GM19372 (cell line): ENCODE data around the gene SLC8A1.

Experiments
- ATAC-seq: cut with Tn5 transposase; IDR thresholded peaks from one replicate; pipeline ENCODE4 v1.9.1; 2021; ENCODE audit warnings: mild to moderate bottlenecking, low read depth, moderate library complexity; ENCODE audit not compliant: unreplicated experiment

Gene SLC8A1

DNA sequence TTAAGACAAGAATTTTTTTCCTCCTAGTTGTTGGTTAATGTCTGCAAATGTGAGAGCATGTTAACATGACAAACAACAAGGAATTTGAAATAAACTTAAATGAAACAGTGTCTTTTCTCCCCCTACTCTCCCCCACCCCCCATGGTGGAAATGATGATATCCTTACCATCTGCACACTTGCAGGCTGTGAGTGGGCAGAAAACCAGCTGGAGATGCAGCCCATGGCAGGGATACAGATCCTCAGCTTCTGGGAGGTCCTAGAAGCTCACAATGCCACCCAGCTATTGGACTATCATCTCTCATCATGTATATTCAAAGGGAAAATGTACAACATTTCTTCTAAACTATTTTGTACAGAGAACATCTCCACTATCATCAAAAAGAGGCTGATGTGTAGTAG lies 196.8 kb downstream of the SLC8A1 start:
- no peak for ATAC-seq

DNA sequence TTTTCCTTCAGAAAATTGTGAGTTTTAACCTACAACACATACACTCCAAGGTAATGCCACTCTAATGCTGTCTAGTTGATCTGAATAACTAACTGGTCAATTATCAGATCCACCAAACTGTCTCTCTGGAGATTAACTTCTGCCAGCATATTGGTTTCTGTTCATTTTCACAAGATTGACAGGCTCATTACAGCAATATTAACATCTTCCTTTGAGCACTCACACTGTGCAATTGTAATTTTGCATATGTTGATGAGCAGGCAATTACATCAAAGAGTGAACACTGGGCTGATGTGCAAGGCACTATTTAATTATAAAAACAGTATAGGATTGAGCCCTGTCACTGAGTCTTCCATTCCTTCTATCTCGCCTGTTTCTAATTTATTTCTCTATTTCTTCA lies 197.3 kb downstream of the SLC8A1 start:
- ATAC-seq: no peak

DNA sequence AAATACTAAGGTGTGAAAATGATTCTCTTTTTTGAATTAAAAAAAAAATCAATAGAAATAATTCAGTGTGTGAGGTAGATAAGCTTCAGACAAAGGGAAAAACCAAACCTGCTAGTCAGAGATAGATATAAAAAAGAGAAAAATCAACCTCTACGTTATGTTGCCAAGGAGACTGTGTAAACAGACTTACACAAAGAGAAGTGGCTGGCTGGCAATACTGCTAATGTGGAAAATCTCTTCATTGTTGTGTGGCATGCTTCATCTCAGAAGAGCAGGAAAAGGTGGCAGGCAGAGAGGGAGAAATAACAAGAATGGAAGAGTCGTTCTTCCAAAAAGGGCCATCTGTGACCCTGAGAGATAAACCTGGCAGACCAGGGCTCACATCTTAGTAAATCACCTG lies 200.8 kb downstream of the SLC8A1 start:
- no peak for ATAC-seq

DNA sequence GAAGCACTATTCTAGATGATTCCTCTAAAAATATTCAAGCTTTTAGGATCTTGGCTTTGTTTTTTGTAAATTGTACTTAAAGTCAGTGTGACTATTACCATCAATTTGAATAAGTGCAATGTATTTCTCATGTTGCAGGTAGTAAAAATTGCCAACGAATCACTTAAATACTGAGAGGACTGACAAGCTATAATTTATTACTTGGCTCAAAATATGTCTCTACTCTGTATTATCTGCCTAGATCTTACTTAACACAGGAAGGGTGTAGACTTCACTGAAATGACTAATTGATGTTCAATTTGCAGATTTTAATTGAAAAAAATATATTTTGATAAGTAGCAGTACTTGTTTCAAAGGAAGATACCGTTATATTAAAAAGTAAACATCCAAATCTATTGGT lies 202.3 kb downstream of the SLC8A1 start:
- ATAC-seq: no peak

DNA sequence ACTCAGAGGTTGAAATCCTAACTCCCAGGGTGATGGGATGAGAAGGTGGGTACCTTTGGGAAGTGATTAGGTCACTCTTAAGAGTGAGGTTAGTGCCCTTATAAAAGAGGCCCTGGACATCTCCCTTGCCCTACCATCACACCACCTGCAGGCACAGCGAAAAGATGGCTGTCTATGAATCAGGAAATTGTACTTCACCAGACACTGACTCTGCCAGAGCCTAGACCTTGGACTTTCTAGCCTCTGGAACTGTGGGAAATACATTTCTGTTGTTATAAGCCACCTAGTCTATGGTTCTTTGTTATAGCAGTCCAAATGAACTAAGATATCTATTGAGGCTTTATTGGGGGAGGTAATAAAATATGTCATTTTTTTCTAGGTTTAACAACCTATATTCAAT lies 203.6 kb downstream of the SLC8A1 start:
- ATAC-seq: no peak

DNA sequence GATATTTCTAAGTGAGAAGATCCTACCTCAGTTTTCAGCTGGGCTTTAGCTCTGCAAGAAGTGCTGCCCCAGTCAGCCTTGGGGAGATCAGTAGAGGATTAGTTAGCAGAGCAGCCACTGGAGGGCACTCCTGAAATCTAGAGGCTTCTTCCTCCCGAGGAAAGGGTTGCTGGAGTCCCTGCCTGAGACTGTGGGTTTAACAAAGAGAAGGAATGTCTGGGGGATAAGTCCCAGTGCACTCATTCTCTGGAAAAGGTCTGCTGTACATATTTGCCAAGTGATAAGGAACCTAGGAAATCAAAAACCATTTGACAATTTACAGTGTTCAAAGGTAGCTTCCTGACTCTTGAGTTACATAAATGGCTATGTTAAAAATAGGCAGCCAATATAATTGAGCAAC lies 207.2 kb downstream of the SLC8A1 start:
- no peak for ATAC-seq

DNA sequence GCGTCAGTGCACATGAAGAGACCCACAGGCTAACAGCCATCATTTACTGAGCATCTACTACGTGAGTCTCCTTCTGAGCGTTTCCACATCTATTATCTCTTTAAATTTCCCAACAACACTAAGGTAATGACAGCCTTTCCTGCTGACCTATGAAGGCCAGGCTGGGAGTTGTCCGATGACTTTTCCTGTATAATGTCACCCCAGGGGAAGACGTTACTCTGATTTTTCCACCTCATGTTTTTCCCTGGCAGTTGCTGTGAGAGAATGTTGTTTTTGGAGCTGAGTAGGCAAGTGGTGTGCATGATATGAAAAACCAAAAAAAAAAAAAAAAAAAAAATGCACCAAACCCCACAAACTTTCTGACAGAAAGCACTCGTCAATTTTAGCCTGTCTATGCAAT lies 207.6 kb downstream of the SLC8A1 start:
- no peak for ATAC-seq

DNA sequence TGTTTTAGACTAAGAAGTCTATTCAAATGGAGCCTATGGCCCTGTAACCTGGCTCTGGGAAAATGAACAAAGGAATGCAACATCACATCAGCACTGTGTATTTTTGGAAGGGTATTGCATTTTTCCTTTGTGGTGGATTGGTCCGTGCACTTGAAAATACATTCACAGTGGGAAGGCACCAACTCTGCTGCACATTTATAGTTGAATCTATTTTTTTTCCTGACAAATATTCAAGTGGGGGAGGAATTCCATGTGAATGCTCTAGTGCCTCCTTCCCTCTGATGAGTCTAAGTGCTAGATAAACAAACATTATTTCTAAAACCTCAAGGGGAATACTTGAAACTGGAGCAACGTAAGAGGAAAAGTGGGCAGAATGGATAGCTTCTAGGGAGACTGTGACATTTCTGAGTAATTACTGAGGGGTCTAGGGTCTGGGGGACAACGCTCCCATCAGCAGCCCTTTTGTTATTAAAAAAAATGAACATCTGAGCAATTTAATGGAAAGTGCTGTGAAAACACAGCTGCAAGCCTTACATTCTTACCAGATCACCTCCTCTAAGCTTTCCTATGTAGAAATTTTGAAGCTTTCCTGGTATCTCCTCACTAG lies 208.2 kb downstream of the SLC8A1 start:
- no peak for ATAC-seq

DNA sequence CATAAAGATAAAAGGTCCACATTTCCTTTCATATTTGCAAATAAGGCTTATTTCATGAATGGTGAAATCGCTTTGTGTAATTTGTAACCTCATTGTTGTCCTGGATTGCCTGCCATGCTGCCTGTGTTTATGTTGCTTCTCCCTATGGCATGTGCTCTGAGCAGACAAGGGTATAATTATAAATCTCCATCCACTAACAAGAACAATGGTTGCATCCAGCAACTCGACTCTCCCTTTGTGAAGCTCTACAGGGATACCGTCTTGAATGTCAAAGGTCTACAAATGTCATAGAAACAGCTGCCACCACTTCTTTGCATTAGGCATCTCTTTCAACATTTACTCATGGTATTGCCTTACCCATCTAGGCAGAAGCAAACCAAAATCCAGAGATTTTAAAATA lies 209.6 kb downstream of the SLC8A1 start:
- no peak for ATAC-seq

DNA sequence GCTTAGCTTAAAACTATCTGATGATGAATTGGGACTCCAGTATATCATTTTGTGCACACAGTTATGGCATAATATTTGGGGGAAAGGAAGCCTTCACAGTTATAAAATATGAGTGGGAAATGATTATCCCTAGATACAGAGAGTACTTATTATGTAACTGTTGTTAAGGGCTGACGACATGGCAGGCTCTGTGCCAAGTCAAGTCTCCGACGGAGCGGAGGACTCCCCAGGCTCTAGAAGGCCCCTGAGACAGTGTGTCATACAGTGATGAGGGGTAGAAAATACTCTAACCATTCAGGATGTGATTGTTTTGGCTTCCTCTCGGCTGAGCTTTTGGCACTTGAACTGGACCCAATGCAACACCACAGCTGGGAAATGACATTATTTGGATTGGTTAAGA lies 211.8 kb downstream of the SLC8A1 start:
- ATAC-seq: no peak

DNA sequence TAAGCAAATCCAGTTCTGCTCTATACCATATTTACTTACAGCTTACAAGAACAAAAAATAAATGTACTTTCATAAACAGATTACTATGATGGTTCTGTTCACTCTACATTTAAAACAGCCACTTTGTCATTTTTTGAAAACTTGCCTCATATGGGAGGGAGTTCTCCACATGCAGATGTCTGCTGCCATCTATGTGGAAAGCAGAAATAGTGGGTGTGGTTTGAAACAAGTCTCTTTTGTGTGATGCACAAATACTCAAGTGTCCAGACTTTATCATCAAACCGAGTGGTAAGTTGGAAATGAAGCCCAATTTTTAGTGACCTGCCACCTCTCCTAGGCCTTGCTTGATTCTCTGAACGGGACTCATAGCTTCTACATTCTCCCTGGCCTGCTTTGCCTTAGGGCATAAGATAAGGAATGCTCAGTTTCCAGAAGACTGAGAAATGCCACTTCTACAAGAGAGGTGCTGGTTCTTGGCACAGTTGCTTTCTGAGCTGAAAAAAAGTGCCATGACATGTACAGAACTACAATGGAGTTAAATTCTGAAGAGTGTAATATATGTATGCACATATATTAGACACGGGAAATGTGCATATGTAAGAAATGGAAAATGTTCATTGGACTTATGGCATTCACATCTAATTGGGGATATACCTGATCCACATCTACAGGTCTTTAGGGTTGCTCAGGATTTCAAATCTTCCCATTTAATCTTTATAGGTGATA lies 221.0 kb downstream of the SLC8A1 start:
- ATAC-seq: no peak

DNA sequence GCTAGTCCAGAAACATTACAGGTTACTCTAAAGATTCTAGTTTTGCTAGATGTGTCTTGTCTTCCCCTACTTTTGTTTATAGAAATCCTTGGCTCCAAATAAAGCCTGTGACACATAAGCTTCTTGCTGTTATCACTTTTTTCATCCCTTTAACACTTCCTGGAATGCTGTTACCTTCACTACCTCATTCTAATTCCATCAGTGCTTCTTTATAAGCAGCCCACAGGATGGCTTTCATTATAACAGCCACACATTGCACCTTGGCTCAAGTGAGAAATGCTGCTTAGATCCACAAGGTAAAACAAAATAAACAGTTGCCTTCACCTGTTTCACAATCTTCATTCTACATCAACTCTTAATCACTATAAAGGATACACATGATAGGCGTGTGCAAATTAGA lies 221.7 kb downstream of the SLC8A1 start:
- no peak for ATAC-seq

DNA sequence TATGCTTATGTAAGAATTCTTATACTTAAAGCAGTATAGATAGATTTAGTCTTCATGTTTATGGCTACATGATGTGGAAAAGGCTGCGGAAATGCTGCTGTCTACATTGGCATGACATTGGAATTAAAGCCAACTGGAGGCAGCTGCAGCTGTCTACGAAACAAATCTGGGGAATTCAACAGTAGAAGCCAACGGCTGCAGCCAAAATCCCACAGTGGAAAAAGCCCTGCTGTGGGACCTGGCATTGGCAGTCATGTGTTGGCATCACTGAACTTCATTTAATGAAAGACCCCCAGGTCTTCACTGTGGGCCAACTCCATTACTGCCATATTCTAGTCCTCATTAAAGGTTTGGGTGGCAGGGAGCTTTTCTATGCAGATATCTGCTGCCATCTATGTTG lies 223.6 kb downstream of the SLC8A1 start:
- no peak for ATAC-seq

DNA sequence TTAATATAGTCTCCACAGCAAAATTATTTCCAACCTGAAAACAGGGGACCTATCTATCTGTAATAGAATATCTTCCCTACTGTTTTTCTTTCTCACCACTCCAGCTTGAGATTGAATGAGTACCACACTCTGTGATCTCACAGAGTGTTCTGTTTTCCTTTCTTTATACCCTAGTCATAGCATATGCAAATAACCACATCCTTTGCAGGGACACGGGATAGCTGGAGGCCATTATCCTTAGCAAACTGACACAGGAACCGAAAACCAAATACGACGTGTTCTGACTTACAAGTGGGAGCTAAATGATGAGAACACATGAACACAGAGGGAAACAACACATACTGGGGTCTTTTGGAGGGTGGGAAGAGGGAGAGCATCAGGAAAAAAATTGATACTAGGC lies 224.7 kb downstream of the SLC8A1 start:
- no peak for ATAC-seq

DNA sequence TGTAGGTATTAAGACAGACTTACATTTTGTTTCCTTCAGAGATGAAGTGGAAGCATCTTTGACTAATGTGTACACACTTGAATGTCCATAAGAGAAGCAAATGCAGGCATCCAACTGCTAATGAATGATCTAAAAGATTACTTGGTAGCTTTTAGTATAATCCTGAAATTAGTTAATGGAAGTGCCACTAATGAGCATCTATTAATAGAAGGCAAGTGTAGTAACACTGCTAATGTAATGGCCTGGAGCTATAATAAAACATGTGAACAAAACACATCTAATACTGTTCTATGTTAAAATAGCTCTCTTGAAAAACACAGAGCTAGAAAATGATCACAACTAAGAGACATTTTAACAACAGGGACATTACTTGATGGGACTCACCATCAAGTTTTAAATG lies 225.3 kb downstream of the SLC8A1 start:
- ATAC-seq: no peak

DNA sequence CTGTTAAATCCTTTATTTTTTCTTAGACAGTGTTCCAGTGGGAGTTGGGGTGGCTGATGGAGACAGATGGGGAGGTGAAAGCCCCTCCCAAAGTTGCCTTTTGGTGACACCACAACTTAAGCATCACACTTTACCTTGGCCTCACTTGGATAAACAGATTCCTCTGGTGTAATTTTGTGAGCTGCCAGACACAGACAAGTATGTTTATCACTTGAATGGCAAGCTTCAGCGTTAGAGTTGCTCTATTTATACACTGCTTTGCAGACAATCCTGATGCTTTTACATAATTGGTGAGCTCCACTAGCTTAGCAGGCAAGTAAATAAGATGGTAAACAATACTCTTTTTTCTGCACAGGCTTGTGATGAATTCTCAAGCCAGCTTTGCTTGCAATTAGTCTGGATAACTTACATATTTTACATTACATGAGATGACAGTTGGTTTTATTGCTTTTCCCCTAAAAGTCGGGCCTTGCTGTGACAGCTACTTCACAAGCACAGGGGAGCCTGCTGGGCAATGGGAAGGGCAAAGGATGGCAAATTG lies 226.2 kb downstream of the SLC8A1 start:
- ATAC-seq: no peak

DNA sequence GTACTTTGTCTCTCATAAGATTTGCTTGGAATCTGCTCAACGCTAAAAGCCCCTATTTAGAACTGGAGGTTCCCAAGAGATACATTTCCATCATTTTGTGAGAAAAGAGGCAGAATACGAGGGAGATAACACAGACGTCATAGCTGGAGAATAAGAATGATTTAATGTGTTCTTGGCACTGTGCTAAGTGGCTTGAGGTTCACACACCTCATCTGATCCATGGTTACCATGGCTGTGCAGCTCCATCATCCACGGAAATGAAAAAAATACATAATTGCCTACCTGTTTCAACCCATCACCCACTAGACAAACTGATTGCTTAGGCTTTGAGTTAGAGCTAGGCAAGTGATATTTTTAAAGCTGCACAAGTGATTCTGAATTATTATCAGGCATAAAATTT lies 227.6 kb downstream of the SLC8A1 start:
- no peak for ATAC-seq

DNA sequence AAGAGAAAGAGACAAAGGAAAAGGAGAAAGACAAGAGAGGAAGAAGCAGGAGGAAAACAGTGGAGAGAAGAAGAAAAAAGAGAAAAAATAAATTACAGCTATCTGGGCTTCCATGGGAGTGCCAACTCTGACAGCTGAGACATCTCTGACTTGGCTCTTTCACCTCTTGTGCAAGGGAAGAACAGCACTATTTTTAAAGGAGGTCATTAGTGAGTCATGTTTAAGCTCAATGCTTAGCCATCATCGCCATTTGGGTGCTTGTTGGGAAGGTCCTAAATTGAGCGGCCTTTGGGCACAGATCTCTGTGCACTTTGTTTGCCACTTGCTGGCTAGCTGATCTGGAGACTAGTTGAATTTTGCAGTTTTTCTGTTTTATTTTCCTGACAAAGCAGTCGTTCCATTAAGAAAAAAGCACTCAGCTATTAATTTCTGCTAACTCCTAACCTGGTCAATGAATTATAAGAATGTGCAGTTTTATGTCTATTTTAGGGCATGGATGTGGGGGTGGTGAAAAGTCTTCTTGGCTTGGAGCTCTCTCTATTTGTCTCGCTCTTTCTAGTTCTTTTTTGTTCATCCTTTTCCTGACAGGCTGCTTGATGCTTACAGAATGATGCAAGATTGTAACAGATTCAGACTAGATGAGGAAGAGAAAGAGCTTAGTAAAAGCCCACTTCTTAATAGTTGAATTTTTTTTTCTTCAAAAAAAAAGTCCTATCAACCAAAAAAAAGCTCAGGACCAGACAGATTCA lies 231.5 kb downstream of the SLC8A1 start:
- no peak for ATAC-seq

DNA sequence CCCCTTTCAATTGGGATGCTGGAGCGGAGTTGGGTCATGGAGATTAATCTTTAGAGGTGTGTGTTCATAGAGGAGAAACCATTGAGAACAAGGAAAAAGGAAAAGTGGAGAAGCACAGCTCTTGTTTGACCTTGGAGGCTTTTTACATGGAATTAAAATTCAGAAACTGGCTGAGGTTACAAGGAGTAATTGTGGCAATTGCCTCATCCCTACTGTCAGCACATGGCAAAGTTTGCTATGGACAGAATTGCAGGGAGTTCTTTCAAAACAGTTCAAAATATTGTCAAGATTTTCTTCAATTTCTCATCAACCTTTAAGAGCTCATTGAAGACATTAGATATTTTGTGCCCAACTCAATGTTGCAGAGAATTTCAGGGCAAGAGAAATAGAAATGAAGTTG lies 232.7 kb downstream of the SLC8A1 start:
- no peak for ATAC-seq

DNA sequence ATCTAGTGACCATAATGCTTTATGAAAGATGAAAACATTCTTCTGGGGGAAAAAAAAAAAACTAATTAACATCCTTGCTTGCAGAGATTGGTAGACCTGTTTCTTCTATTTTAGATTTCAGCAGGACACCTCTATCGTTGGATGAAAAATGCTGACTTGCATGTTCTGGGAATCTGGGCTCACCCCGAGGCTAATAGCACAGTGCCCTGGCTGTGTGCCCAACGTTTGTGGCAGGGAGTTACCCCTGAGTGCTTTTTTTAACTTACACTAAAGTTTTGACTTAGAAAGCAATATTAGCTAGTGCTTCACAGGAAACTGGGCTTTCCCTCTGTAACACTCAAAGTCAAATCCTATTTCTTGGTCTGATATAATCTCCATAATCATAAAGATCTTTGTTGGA lies 233.2 kb downstream of the SLC8A1 start:
- ATAC-seq: no peak

DNA sequence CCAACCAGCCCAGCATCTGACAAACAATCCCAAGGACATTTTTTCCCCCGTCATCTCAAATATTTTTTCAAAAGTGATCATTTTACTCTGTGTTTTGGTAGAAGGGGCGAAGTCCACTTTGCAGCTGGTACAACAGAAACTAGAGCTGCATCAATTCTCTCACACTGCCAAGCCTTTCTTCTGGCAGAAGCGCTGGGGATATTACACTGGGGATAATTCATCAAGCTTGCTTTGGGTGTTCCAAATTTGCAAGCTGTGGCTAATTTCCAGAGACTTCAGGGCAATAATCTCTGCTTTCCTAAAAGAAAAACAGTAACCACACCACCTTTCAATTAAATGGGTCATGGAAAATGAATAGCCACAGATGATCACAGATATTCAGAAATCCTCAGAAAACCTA lies 238.3 kb downstream of the SLC8A1 start:
- no peak for ATAC-seq

DNA sequence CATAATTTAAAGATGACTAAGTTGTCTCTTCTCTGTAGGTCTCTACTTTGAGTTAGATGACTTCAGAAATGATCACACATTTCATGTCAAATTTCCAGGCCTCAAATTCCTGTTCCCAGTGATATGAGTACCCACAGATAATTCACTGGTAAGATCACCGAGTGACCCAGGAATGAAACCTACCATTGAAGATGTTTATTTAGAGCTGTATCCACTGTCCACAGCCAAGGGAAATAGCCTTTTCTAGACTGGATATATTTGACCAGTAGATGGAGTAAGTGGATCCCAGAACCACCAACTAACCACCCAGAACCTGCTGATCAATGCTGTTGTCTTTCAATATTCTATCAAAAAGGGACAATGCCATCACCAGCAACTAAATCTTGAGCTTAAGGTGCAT lies 238.8 kb downstream of the SLC8A1 start:
- no peak for ATAC-seq
